Heart left ventricle (tissue), 16 donors: ENCODE measurements around the gene VPS52. TPM values are rescaled to one million over a fixed set of nuclear protein-coding genes. Genes with fewer than 3 reads are reported as not detected.
A peak's percentile ranks its signal among the peaks of the same experiment; 100 is the strongest.

Source experiments
- ATAC-seq, 4 donors: fragments of 200-7000 bp; cut with Tn5 transposase; one replicate each; pipeline ENCODE4 v1.9.1; 2020 to 2022; ENCODE audit warnings: moderate library complexity in 4 of 4, mild to moderate bottlenecking in 3 of 4, moderate number of reproducible peaks in 1 of 4
- DNase-seq, 5 donors: peaks; one replicate each; pipeline ENCODE4 v3.0.0-alpha.2; 2020
- H3K27ac ChIP-seq, 12 donors: fragments of 200-600 bp; sonication (generic) in 4 of 12; one replicate each; pipeline versions ENCODE4 v1.5.0 to v1.8.0; 2016 to 2022; ENCODE audit warnings: mild to moderate bottlenecking in 2 of 12
- H3K27me3 ChIP-seq, 9 donors: fragments of 200-600 bp; sonication (generic) in 2 of 9; one replicate each; pipeline versions ENCODE4 v1.5.1 to v1.8.0; 2016 to 2022; ENCODE audit warnings: mild to moderate bottlenecking in 3 of 9
- H3K36me3 ChIP-seq, 9 donors: fragments of 200-600 bp; sonication (generic) in 2 of 9; one replicate each; pipeline versions ENCODE4 v1.5.0 to v1.8.0; 2018 to 2022; ENCODE audit warnings: mild to moderate bottlenecking in 2 of 9
- H3K4me1 ChIP-seq, 12 donors: fragments of 200-600 bp; sonication (generic) in 4 of 12; one replicate each; pipeline versions ENCODE4 v1.5.0 to v1.8.0; 2016 to 2022; ENCODE audit warnings: mild to moderate bottlenecking in 3 of 12
- H3K4me3 ChIP-seq, 12 donors: fragments of 200-600 bp; sonication (generic) in 4 of 12; one replicate each; pipeline versions ENCODE4 v1.5.0 to v1.8.0; 2017 to 2022; ENCODE audit warnings: mild to moderate bottlenecking in 9 of 12, moderate library complexity in 4 of 12
- H3K9me3 ChIP-seq, 12 donors: fragments of 200-600 bp; sonication (generic) in 4 of 12; one replicate each; pipeline versions ENCODE4 v1.5.0 to v1.8.0; 2016 to 2022; ENCODE audit warnings: mild to moderate bottlenecking in 1 of 12
- POLR2A ChIP-seq, 2 donors: fragments of 450-650 bp; IDR thresholded peaks; one replicate each; pipeline ENCODE4 v1.6.1; 2017; ENCODE audit warnings: antibody characterized with exemption in 2 of 2, mild to moderate bottlenecking in 2 of 2, moderate library complexity in 2 of 2
- WGBS, 4 donors: extraction: QIAGEN DNeasy Blood & Tissue Kit in 2 of 4; methylation state at CpG; one replicate each; pipeline versions ENCODE4 v1.1.5 to v1.1.7; 2013 to 2018; 5-methylcytosine and 5-hydroxymethylcytosine counted together
- intact Hi-C, 10 donors: fragments of 100-400 bp; cut with DNase I; formaldehyde crosslinking; loops; one replicate each; pipeline versions ENCODE4 v1.11.1 to v1.14.2; 2022
- polyA plus RNA-seq, 2 donors: library from polyadenylated mRNA; stranded (reverse); fragments of 200-250 nt; gene quantifications; one replicate each; pipeline ENCODE4 v1.2.3, GENCODE V29; 2013
- total RNA-seq, 9 donors: library from RNA; depleted of rRNA in 2 of 9; stranded (reverse); fragments of >200 nt in 2 of 9; fragmentation: NEBNext Ultra II Directional in 3 of 9; extraction: Animal tissue kit (Norgen Biotek cat#: 25700) in 3 of 9; gene quantifications; one replicate each; pipeline versions ENCODE4 v1.1.0 to v1.2.4, GENCODE V29; 2016 to 2023
- TF ChIP-seq, protein P1 (sequence below), 12 donors: fragments of 200-600 bp; sonication (generic) in 4 of 12; IDR thresholded peaks; one replicate each; pipeline versions ENCODE4 v1.5.0 to v1.8.0; 2018 to 2022; ENCODE audit warnings: antibody characterized with exemption in 12 of 12, mild to moderate bottlenecking in 5 of 12
- donor health status: ischemic (EF 13 %, LVEDD 7.1; RV severe dilation, severe dysfunction).
- donor health status: healthy with polysubstance abuse.
- donor health status: DM: no; HTN: yes; CAD: no.
- donor health status: DM: no; HTN: no; CAD: no.
- donor health status: ischemic (EF 25% LVEDD 6.9; RV normal size, moderate dysfunction).
- donor health status: ischemic (EF 25% LVEDD 5.7; RV mildly dilated, moderate dysfunction).
- donor health status: healthy.
- donor health status: DM: yes; HTN: yes; CAD: no.
- donor health status: ischemic (EF 35%, LVEDD 5.7; RV mildly dilated, moderate dysfunction).
- donor health status: nonischemic (EF 11% LVEDD 7.7; RV severe dilation, severe dysfunction).
- donor health status: DM: yes; HTN: yes; CAD: no.
- donor health status: PGD.
- donor health status: ischemic (EF 29% LVEDD 5.4; RV normal size, mild dysfunction).
- donor health status: nonischemic (EF 23%, LVEDD 6.1; RV moderate dilation, normal function).

Gene VPS52
- total and polyA plus RNA-seq, 11 donors: 25.1 to 47.0 (median 33.0) TPM

DNA sequence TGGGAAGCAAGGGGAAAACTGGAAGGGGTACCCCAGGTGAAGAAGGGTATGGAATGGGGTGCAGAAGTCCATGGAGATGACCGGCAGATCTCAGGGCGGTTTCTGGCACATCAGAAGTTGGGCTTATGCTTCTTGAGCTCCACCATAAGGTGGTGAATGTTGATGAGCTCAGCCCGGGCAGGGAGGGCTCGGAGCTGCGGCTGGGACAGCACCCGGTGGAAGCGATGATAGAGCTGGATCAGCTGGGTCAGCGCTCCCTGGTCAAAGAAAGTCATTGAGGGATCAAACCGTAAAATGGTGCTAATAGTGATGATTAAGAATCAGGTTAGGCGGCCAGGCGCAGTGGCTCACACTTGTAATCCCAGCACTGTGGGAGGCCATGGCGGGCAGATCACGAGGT, 20.9 kb downstream of the VPS52 start:
- H3K27me3 ChIP-seq: no peaks in the 10 kb centered on the region
- H3K4me3 ChIP-seq: no peak overlapping the region
- TF ChIP-seq, protein P1, sequence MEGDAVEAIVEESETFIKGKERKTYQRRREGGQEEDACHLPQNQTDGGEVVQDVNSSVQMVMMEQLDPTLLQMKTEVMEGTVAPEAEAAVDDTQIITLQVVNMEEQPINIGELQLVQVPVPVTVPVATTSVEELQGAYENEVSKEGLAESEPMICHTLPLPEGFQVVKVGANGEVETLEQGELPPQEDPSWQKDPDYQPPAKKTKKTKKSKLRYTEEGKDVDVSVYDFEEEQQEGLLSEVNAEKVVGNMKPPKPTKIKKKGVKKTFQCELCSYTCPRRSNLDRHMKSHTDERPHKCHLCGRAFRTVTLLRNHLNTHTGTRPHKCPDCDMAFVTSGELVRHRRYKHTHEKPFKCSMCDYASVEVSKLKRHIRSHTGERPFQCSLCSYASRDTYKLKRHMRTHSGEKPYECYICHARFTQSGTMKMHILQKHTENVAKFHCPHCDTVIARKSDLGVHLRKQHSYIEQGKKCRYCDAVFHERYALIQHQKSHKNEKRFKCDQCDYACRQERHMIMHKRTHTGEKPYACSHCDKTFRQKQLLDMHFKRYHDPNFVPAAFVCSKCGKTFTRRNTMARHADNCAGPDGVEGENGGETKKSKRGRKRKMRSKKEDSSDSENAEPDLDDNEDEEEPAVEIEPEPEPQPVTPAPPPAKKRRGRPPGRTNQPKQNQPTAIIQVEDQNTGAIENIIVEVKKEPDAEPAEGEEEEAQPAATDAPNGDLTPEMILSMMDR (IDR thresholded peaks at IDR 0.05): no peak
- no peak for TF ChIP-seq POLR2A (IDR thresholded peaks at IDR 0.05)
- no peak for DNase-seq
- ATAC-seq: no peak
- H3K36me3 ChIP-seq: peaks cover 0 to 48% (median 11%) of the 10 kb centered on the region in 9 donors
- peaks cover 0 to 31% (median 20%) of the 10 kb centered on the region in 12 donors for H3K4me1 ChIP-seq
- peak overlapping the region in 5 of 12 donors; percentile 9 to 96 (median 93) for H3K27ac ChIP-seq
- no peaks in the 10 kb centered on the region for H3K9me3 ChIP-seq
- intact Hi-C loops: no loop called here
- WGBS, 4 donors: 91 to 98% (median 95%) methylated on average over 13 of the region's 13 CpGs

DNA sequence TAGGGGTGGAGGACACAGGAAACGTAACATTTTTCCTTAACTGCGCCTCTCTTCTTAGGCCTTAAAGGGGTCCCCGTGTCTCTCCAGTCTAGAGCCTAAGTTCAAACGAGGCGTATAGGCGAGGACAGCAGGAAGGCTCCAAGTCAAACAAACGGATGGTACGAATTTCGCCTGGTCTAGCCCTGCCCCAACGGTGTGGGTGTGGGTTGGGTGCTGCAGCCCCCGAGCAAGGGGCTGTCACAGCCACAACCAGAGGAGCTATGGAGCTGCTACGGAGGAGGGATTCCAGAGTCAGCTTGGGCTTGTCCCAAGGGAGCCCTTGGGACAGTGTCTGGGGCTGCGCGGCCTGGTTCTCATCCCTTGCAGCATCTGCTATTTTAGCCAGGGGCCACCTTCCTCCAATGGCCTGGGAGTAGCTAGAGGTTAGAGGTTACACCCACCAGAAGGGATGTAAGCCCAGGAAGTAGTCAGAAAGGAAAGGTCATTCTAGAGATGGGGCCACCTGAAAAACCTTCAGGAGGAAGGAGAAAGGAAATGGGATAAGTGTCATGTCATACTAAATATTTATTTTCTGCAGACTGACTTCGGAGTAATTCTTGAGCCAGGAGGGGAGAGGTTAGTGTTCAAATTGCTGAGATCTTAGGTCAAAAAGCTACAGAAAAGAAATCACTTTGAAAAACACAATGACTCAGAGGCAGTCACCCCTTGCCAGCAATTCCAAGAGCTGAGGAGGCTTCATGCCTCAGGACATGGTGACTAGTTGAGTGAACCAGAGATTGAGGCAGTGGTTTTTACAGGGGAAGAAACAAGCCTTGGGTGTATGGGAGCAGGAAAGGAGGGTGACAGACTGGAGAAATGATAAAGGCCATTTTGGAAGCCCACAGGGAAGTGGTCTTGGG, 21.7 kb downstream of the VPS52 start:
- ATAC-seq: peak in 3 of 4 donors; percentile 1 to 3 (median 1)
- DNase-seq: peak; percentile 30 to 62 (median 40)

GRCh38 chr6:33248932-33249731, 22.5 kb downstream of the VPS52 start:
- peak in 1 of 2 donors; percentile 80 for TF ChIP-seq POLR2A (IDR thresholded peaks at IDR 0.05)
- TF ChIP-seq, protein P1 (IDR thresholded peaks at IDR 0.05): peak in 7 of 12 donors; percentile 17 to 59 (median 30)
- Histone ChIP-seq H3K4me3 (peak overlapping the region; percentile 27 to 70 (median 64)), H3K9me3 (no peaks in the 10 kb centered on the region), H3K27me3 (no peaks in the 10 kb centered on the region), H3K36me3 (peaks cover 0 to 32% (median 7%) of the 10 kb centered on the region in 9 donors), H3K4me1 (peaks cover 0 to 31% (median 20%) of the 10 kb centered on the region in 12 donors), H3K27ac (peak overlapping the region; percentile 70 to 98 (median 92))
- ATAC-seq (peak; percentile 96 to 97 (median 96)), DNase-seq (peak; percentile 97 to 99 (median 98))
- 0 to 1% (median 0%) methylated on average over 39 to 58 of the region's 58 CpGs for WGBS, 4 donors
- intact Hi-C loops: loop anchor here (1.0 to 10.0 kb wide), 21 partner anchors 37 to 364 kb away; partner anchors contain the start of genes RXRB (in 4 of the 10), SLC39A7 (in 4 of the 10), RING1 (in 3 of the 10) and HSD17B8 (in 2 of the 10)

More for the DNA sequence above, 21.7 kb downstream of the VPS52 start:
- H3K9me3 ChIP-seq: no peaks in the 10 kb centered on the region
- peak overlapping the region; percentile 27 to 70 (median 64) for H3K4me3 ChIP-seq
- peaks cover 0 to 31% (median 20%) of the 10 kb centered on the region in 12 donors for H3K4me1 ChIP-seq
- peaks cover 0 to 40% (median 9%) of the 10 kb centered on the region in 9 donors for H3K36me3 ChIP-seq
- WGBS, 4 donors: 12 to 23% (median 14%) methylated on average over 10 to 15 of the region's 15 CpGs
- peak overlapping the region; percentile 60 to 98 (median 92) for H3K27ac ChIP-seq
- intact Hi-C loops: loop anchor here (1.0 to 10.0 kb wide), 18 partner anchors 38 to 365 kb away; partner anchors contain the start of genes RXRB (in 4 of the 10), SLC39A7 (in 4 of the 10), RING1 (in 3 of the 10) and HSD17B8 (in 2 of the 10)
- H3K27me3 ChIP-seq: no peaks in the 10 kb centered on the region
- no peak for TF ChIP-seq POLR2A (IDR thresholded peaks at IDR 0.05)
- TF ChIP-seq, protein P1 (IDR thresholded peaks at IDR 0.05): no peak
